HEK293 (cell line): Measurements from ENCODE around the gene PHLDB3.

Experiments used
- CTCF ChIA-PET: fragments of 350-600 bp; formaldehyde crosslinking; extraction: SDS; loops from one replicate; lab custom pipeline; 2021; ENCODE audit warnings: antibody characterized with exemption; lab: Yijun Ruan, JAX
- POLR2A ChIA-PET: fragments of 300-600 bp; formaldehyde crosslinking; extraction: SDS; loops from one replicate; lab custom pipeline; 2020; ENCODE audit warnings: antibody characterized with exemption, inconsistent platforms; lab: Yijun Ruan, JAX
- H3K27ac ChIP-seq: fragments of 200-500 bp; sonication (Bioruptor generic); 2 replicates; pipeline ENCODE4 v1.5.1; 2014; ENCODE audit warnings: low read depth, low read length, control low read depth, inconsistent platforms; ENCODE audit errors: extremely low read depth
- H3K36me3 ChIP-seq, 2 experiments: fragments of 200-500 bp in 1 of 2; sonication (Bioruptor generic) in 1 of 2; 1 replicate in 1 of 2; 2 replicates in 1 of 2; pipeline ENCODE4 v1.5.1; 2014 to 2017; ENCODE audit warnings: inconsistent platforms in 2 of 2, low read length in 2 of 2; ENCODE audit not compliant: control insufficient read depth in 2 of 2, insufficient read depth in 1 of 2
- H3K4me1 ChIP-seq: fragments of 200-500 bp; sonication (Bioruptor generic); 2 replicates; pipeline ENCODE4 v1.5.1; 2014; ENCODE audit warnings: mild to moderate bottlenecking, low read length, inconsistent platforms; ENCODE audit not compliant: control insufficient read depth, insufficient read depth
- H3K4me3 ChIP-seq: 2 replicates; pipeline ENCODE4 v1.5.1; 2011; ENCODE audit warnings: low read depth, mild to moderate bottlenecking, control low read depth, low read length, moderate library complexity
- H3K9me3 ChIP-seq: fragments of 200-500 bp; sonication (Bioruptor generic); 2 replicates; pipeline ENCODE4 v1.5.1; 2014; ENCODE audit warnings: low read depth, low read length, inconsistent platforms; ENCODE audit not compliant: control insufficient read depth, insufficient read depth
- ATF2 ChIP-seq: fragments of 450-650 bp; formaldehyde crosslinking; IDR thresholded peaks from 2 replicates; pipeline ENCODE4 v1.5.1; 2016; ENCODE audit warnings: missing biosample characterization, missing genetic modification characterization, low read depth
- FEZF1 ChIP-seq: fragments of 450-650 bp; formaldehyde crosslinking; IDR thresholded peaks from 2 replicates; pipeline ENCODE4 v1.5.1; 2016; ENCODE audit warnings: missing biosample characterization, missing genetic modification characterization
- HOXC10 ChIP-seq: sonication (generic); formaldehyde crosslinking; IDR thresholded peaks from 2 replicates; pipeline ENCODE4 v1.8.1; 2023; ENCODE audit warnings: mild to moderate bottlenecking, missing genetic modification reagents
- KLF1 ChIP-seq: fragments of 450-650 bp; formaldehyde crosslinking; IDR thresholded peaks from 2 replicates; pipeline ENCODE4 v1.5.1; 2016; ENCODE audit warnings: missing biosample characterization, missing genetic modification characterization
- MZF1 ChIP-seq: fragments of 450-650 bp; formaldehyde crosslinking; IDR thresholded peaks from 2 replicates; pipeline ENCODE4 v1.5.1; 2017; ENCODE audit warnings: missing biosample characterization, missing genetic modification characterization, borderline replicate concordance
- SCRT2 ChIP-seq: fragments of 450-650 bp; formaldehyde crosslinking; IDR thresholded peaks from 2 replicates; pipeline ENCODE4 v1.5.1; 2016; ENCODE audit warnings: missing biosample characterization, missing genetic modification characterization
- SP2 ChIP-seq: fragments of 450-650 bp; formaldehyde crosslinking; IDR thresholded peaks from 2 replicates; pipeline ENCODE4 v1.5.1; 2016; ENCODE audit warnings: missing biosample characterization, missing genetic modification characterization
- TSHZ1 ChIP-seq: fragments of 450-650 bp; formaldehyde crosslinking; IDR thresholded peaks from 2 replicates; pipeline ENCODE4 v1.5.1; 2016; ENCODE audit warnings: missing biosample characterization, missing genetic modification characterization, borderline replicate concordance
- ZBTB44 ChIP-seq: fragments of 450-650 bp; IDR thresholded peaks from 2 replicates; pipeline ENCODE4 v1.5.1; 2018; ENCODE audit warnings: missing biosample characterization, mild to moderate bottlenecking, missing genetic modification characterization
- ZBTB49 ChIP-seq: fragments of 450-650 bp; formaldehyde crosslinking; IDR thresholded peaks from 2 replicates; pipeline ENCODE4 v1.5.1; 2016; ENCODE audit warnings: missing biosample characterization, missing genetic modification characterization, low read depth
- ZBTB7A ChIP-seq: fragments of 450-650 bp; formaldehyde crosslinking; IDR thresholded peaks from 2 replicates; pipeline ENCODE4 v1.5.1; 2016; ENCODE audit warnings: low read depth, missing biosample characterization, missing genetic modification characterization
- ZNF10 ChIP-seq: fragments of 450-650 bp; formaldehyde crosslinking; IDR thresholded peaks from 2 replicates; pipeline ENCODE4 v1.5.1; 2017; ENCODE audit warnings: missing biosample characterization, missing genetic modification characterization
- ZNF112 ChIP-seq: fragments of 450-650 bp; formaldehyde crosslinking; IDR thresholded peaks from 2 replicates; pipeline ENCODE4 v1.5.0; 2017; ENCODE audit warnings: missing biosample characterization, missing genetic modification characterization
- ZNF121 ChIP-seq: fragments of 450-650 bp; formaldehyde crosslinking; IDR thresholded peaks from 2 replicates; pipeline ENCODE4 v1.5.1; 2016; ENCODE audit warnings: missing biosample characterization, missing genetic modification characterization
- ZNF202 ChIP-seq: fragments of 450-650 bp; formaldehyde crosslinking; IDR thresholded peaks from 2 replicates; pipeline ENCODE4 v1.5.1; 2016; ENCODE audit warnings: missing biosample characterization, missing genetic modification characterization, borderline replicate concordance
- ZNF211 ChIP-seq: fragments of 450-650 bp; formaldehyde crosslinking; IDR thresholded peaks from 2 replicates; pipeline ENCODE4 v1.5.1; 2016; ENCODE audit warnings: low read depth, missing biosample characterization, missing genetic modification characterization
- ZNF221 ChIP-seq: fragments of 450-650 bp; formaldehyde crosslinking; IDR thresholded peaks from 2 replicates; pipeline ENCODE4 v1.5.1; 2017; ENCODE audit warnings: missing biosample characterization, missing genetic modification characterization, borderline replicate concordance
- ZNF335 ChIP-seq: fragments of 450-650 bp; formaldehyde crosslinking; conservative IDR thresholded peaks from 2 replicates; pipeline ENCODE4 v1.5.1; 2016; ENCODE audit warnings: missing biosample characterization, missing genetic modification characterization
- ZNF362 ChIP-seq: fragments of 450-650 bp; formaldehyde crosslinking; IDR thresholded peaks from 2 replicates; pipeline ENCODE4 v1.5.1; 2016; ENCODE audit warnings: missing biosample characterization, missing genetic modification characterization
- ZNF404 ChIP-seq: fragments of 450-650 bp; formaldehyde crosslinking; IDR thresholded peaks from 2 replicates; pipeline ENCODE4 v1.5.1; 2017; ENCODE audit warnings: missing biosample characterization, missing genetic modification characterization
- ZNF449 ChIP-seq: fragments of 450-650 bp; formaldehyde crosslinking; IDR thresholded peaks from 2 replicates; pipeline ENCODE4 v1.5.1; 2017; ENCODE audit warnings: missing biosample characterization, mild to moderate bottlenecking, missing genetic modification characterization, moderate library complexity
- ZNF555 ChIP-seq: fragments of 450-650 bp; formaldehyde crosslinking; conservative IDR thresholded peaks from 2 replicates; pipeline ENCODE4 v1.5.1; 2017; ENCODE audit warnings: missing biosample characterization, mild to moderate bottlenecking, missing genetic modification characterization, inconsistent platforms
- ZNF610 ChIP-seq: fragments of 450-650 bp; formaldehyde crosslinking; IDR thresholded peaks from 2 replicates; pipeline ENCODE4 v1.5.1; 2016; ENCODE audit warnings: missing biosample characterization, missing genetic modification characterization, borderline replicate concordance
- ZNF660 ChIP-seq: fragments of 450-650 bp; IDR thresholded peaks from 2 replicates; pipeline ENCODE4 v1.5.1; 2018; ENCODE audit warnings: missing biosample characterization, mild to moderate bottlenecking, missing genetic modification characterization
- ZNF701 ChIP-seq: fragments of 450-650 bp; formaldehyde crosslinking; IDR thresholded peaks from 2 replicates; pipeline ENCODE4 v1.5.1; 2016; ENCODE audit warnings: missing biosample characterization, missing genetic modification characterization
- ZNF768 ChIP-seq: fragments of 450-650 bp; formaldehyde crosslinking; IDR thresholded peaks from 2 replicates; pipeline ENCODE4 v1.5.1; 2018; ENCODE audit warnings: missing biosample characterization, mild to moderate bottlenecking, missing genetic modification characterization
- ZXDB ChIP-seq: fragments of 450-650 bp; formaldehyde crosslinking; IDR thresholded peaks from 2 replicates; pipeline ENCODE4 v1.5.1; 2016; ENCODE audit warnings: missing biosample characterization, missing genetic modification characterization

Gene PHLDB3

GRCh38 chr19:43470288-43470687 is 34.3 kb downstream of the PHLDB3 start:
- Histone ChIP-seq H3K4me3 (no peak overlapping the region), H3K27ac (no peak overlapping the region), H3K9me3 (no peaks in the 10 kb centered on the region), H3K4me1 (peaks cover 14% of the 10 kb centered on the region), H3K36me3 (no peaks in the 10 kb centered on the region)
- CTCF ChIA-PET: interaction anchor here (1.4 to 1.8 kb wide), 2 partner anchors 24 to 48 kb away, joined by 8 to 16 read pairs; no protein-coding TSS in a partner anchor
- POLR2A ChIA-PET: no interaction called here
- TF ChIP-seq ZNF701 (tag by site-specific recombination) (no peak), SP2 (tag by site-specific recombination) (no peak), ATF2 (tag by site-specific recombination) (peak; percentile 40; the same call in 1 of the 2 replicates), FEZF1 (no peak), MZF1 (tag by site-specific recombination) (no peak), KLF1 (tag by site-specific recombination) (peak; percentile 53; the same call in 1 of the 2 replicates), ZNF555 (tag by site-specific recombination) (no peak), ZBTB49 (no peak), ZBTB7A (tag by site-specific recombination) (no peak), HOXC10 (CRISPR knock-in tag) (no peak), ZNF404 (no peak), ZNF768 (tag by site-specific recombination) (peak; percentile 57; the same call in 1 of the 2 replicates), ZNF610 (tag by site-specific recombination) (no peak), ZNF449 (tag by site-specific recombination) (no peak), ZNF112 (tag by site-specific recombination) (no peak), ZNF362 (tag by site-specific recombination) (0 out of 2 replicates have a peak, but pooled peaks have one; percentile 44), TSHZ1 (tag by site-specific recombination) (no peak), ZNF202 (tag by site-specific recombination) (no peak), ZNF660 (tag by site-specific recombination) (peak; percentile 35), ZXDB (tag by site-specific recombination) (no peak), ZNF121 (no peak), SCRT2 (no peak), ZNF10 (no peak), ZBTB44 (tag by site-specific recombination) (no peak), ZNF211 (tag by site-specific recombination) (no peak), ZNF221 (tag by site-specific recombination) (no peak), ZNF335 (tag by site-specific recombination) (0 out of 2 replicates have a peak, but pooled peaks have one; percentile 15)
